Keratinocyte (primary cell): ENCODE data around the gene TAB3. TPM values are rescaled to one million over a fixed set of nuclear protein-coding genes. Genes with fewer than 3 reads are reported as not detected.
"Not testable (repeated sequence)": the region's sequence is repeated elsewhere in the genome, so short reads cannot be mapped to it uniquely, and the experiment has no call there.

Experiments
- DNase-seq: peaks from one replicate; pipeline ENCODE4 v3.0.0-alpha.2; 2011; ENCODE audit warnings: low read depth, missing footprints, low spot score
- FAIRE-seq: peaks from 2 replicates; lab custom pipeline; 2011; peaks lifted over from hg19 to GRCh38; lab: Jason Lieb, UNC
- H2AFZ ChIP-seq: 2 replicates; pipeline ENCODE4 v1.6.0; 2012; ENCODE audit warnings: low read length, control low read depth, inconsistent platforms; ENCODE audit not compliant: control insufficient read depth
- H3K27ac ChIP-seq: 2 replicates; pipeline ENCODE4 v1.5.1; 2011; ENCODE audit warnings: low read length; ENCODE audit not compliant: control insufficient read depth, insufficient read depth
- H3K27me3 ChIP-seq: 3 replicates; pipeline ENCODE4 v1.6.0; 2011; ENCODE audit warnings: low read length; ENCODE audit not compliant: control insufficient read depth, insufficient read depth; ENCODE audit errors: extremely low read depth
- H3K36me3 ChIP-seq, 2 experiments: 2 replicates in 1 of 2; 3 replicates in 1 of 2; pipeline ENCODE4 v1.5.1; 2011; ENCODE audit warnings: low read length in 2 of 2, mild to moderate bottlenecking in 1 of 2; ENCODE audit not compliant: control insufficient read depth in 2 of 2, insufficient read depth in 2 of 2; ENCODE audit errors: extremely low read depth in 1 of 2
- H3K4me1 ChIP-seq: 3 replicates; pipeline ENCODE4 v1.5.1; 2011; ENCODE audit warnings: low read length; ENCODE audit not compliant: control insufficient read depth, insufficient read depth; ENCODE audit errors: extremely low read depth
- H3K4me2 ChIP-seq: 3 replicates; pipeline ENCODE4 v1.6.0; 2011; ENCODE audit warnings: low read depth, low read length; ENCODE audit not compliant: control insufficient read depth, insufficient read depth; ENCODE audit errors: extremely low read depth
- H3K4me3 ChIP-seq, 3 experiments: fragments of 200-600 bp in 1 of 3; sonication (generic) in 1 of 3; 2 replicates in 2 of 3; 3 replicates in 1 of 3; pipeline ENCODE4 v1.5.1; 2011 to 2016; ENCODE audit warnings: low read length in 3 of 3, mild to moderate bottlenecking in 3 of 3, control low read depth in 2 of 3, inconsistent platforms in 1 of 3, low read depth in 1 of 3, mixed read lengths in 1 of 3, mixed run types in 1 of 3, moderate library complexity in 1 of 3; ENCODE audit not compliant: control insufficient read depth in 2 of 3, insufficient read depth in 2 of 3; ENCODE audit errors: extremely low read depth in 1 of 3
- H3K79me2 ChIP-seq: 2 replicates; pipeline ENCODE4 v1.6.0; 2012; ENCODE audit warnings: low read length; ENCODE audit not compliant: control insufficient read depth, insufficient read depth
- H3K9ac ChIP-seq: 3 replicates; pipeline ENCODE4 v1.6.0; 2011; ENCODE audit warnings: low read length; ENCODE audit not compliant: control insufficient read depth, insufficient read depth; ENCODE audit errors: extremely low read depth
- H3K9me1 ChIP-seq: 3 replicates; pipeline ENCODE4 v1.6.0; 2011; ENCODE audit warnings: low read length; ENCODE audit not compliant: control insufficient read depth, insufficient read depth; ENCODE audit errors: extremely low read depth
- H3K9me3 ChIP-seq: 2 replicates; pipeline ENCODE4 v1.5.1; 2012; ENCODE audit warnings: low read depth, low read length; ENCODE audit not compliant: control insufficient read depth
- H4K20me1 ChIP-seq: 3 replicates; pipeline ENCODE4 v1.6.0; 2011; ENCODE audit warnings: low read length; ENCODE audit not compliant: control insufficient read depth, insufficient read depth; ENCODE audit errors: extremely low read depth
- EZH2 ChIP-seq: IDR thresholded peaks from one replicate; pipeline ENCODE4 v1.6.1; 2012; ENCODE audit warnings: inconsistent platforms, mild to moderate bottlenecking, low read length, moderate library complexity
- dilution Hi-C: fragments of 300-500 bp; cut with MboI; formaldehyde crosslinking; loops from one replicate; pipeline ENCODE4 v1.7.0; 2020; ENCODE audit warnings: low sequenced_read_pairs; ENCODE audit not compliant: extremely low pct_ligation_motif_present
- polyA plus RNA-seq, 5 experiments: library from polyadenylated mRNA; depleted of rRNA in 3 of 5; stranded (reverse) in 3 of 5; stranded (forward) in 1 of 5; unstranded in 1 of 5; fragments of >200 nt; gene quantifications; 1 replicate in 1 of 5; 2 replicates in 3 of 5; 3 replicates in 1 of 5; pipeline versions ENCODE4 v1.2.1 to v1.2.3, GENCODE V29; 2011 to 2012; ENCODE audit warnings: missing spikeins in 2 of 5, low read depth in 1 of 5, low replicate concordance in 1 of 5
- TF ChIP-seq, protein P1 (sequence below), 3 experiments: IDR thresholded peaks in 1 of 3; conservative IDR thresholded peaks in 1 of 3; optimal IDR thresholded peaks in 1 of 3; 2 replicates in 2 of 3; 3 replicates in 1 of 3; pipeline versions ENCODE3 to v1.5.1; 2011; ENCODE audit warnings: low read length in 3 of 3, mild to moderate bottlenecking in 3 of 3, moderate library complexity in 2 of 3, control low read depth in 1 of 3, inconsistent platforms in 1 of 3; ENCODE audit not compliant: insufficient read depth in 2 of 3; ENCODE audit errors: extremely low read depth in 1 of 3

TAB3 gene
- polyA plus RNA-seq, 1 donor (not counting 4 experiments of a cell fraction or from before 2014, with no cell fraction given): 25.5 TPM

DNA sequence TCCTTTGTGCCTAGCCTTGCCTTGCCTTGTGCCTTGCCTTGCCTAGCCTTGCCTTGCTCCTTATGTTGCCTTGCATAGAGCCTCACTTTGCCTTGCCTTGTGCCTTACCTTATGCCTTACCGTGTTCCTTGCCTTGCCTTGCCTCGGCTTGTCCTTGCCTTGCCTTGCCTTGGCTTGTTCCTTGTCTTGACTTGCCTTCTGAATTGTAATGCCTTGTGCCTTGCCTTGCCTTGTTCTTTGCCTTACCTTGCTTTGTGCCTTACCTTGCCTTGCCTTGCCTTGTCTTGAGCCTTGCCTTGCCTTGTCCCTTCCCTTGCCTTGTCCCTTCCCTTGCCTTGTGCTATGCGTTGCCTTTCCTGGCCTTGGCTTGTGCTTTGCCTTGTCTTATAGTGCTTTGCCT is 90.2 kb downstream of the TAB3 start:
- Histone ChIP-seq H3K27ac (no peak overlapping the region), H3K79me2 (no peaks in the 10 kb centered on the region), H3K36me3 (no peaks in the 10 kb centered on the region), H3K4me2 (no peak overlapping the region), H3K4me1 (peaks cover 4% of the 10 kb centered on the region), H3K9me1 (no peaks in the 10 kb centered on the region), H3K9ac (no peak overlapping the region), H2AFZ (no peak overlapping the region), H3K9me3 (peaks cover 77% of the 10 kb centered on the region), H3K27me3 (no peaks in the 10 kb centered on the region), H3K4me3 (no peak overlapping the region), H4K20me1 (no peaks in the 10 kb centered on the region)
- DNase-seq (no peak), FAIRE-seq (no peak)
- dilution Hi-C loops: no loop called here
- TF ChIP-seq, protein P1, sequence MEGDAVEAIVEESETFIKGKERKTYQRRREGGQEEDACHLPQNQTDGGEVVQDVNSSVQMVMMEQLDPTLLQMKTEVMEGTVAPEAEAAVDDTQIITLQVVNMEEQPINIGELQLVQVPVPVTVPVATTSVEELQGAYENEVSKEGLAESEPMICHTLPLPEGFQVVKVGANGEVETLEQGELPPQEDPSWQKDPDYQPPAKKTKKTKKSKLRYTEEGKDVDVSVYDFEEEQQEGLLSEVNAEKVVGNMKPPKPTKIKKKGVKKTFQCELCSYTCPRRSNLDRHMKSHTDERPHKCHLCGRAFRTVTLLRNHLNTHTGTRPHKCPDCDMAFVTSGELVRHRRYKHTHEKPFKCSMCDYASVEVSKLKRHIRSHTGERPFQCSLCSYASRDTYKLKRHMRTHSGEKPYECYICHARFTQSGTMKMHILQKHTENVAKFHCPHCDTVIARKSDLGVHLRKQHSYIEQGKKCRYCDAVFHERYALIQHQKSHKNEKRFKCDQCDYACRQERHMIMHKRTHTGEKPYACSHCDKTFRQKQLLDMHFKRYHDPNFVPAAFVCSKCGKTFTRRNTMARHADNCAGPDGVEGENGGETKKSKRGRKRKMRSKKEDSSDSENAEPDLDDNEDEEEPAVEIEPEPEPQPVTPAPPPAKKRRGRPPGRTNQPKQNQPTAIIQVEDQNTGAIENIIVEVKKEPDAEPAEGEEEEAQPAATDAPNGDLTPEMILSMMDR (optimal IDR thresholded peaks at IDR 0.05 in 1 of 3, IDR thresholded peaks at IDR 0.05 in 1 of 3, conservative IDR thresholded peaks at IDR 0.05 in 1 of 3; ENCODE audit: extremely low read depth in 1 of 3, insufficient read depth in 2 of 3, low read length in 3 of 3): no peak
- TF ChIP-seq EZH2: no peak

DNA sequence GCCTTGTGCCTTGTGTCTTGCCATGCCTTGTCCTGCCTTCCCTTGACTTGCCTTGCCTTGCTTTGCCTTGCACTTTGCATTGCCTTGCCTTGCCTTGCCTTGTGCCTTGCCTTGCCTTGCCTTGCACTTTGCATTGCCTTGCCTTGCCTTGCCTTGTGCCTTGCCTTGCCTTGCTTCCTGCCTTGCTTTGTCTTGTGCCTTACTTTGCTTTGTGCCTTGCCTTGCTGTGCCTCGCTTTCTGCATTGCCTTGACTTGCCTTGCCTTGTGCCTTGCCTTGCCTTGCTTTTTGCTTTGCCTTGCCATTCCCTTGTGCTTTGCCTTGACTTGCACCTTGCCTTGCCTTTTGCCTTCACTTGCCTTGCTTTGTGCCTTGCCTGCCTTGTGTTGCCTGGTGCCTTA is 91.8 kb downstream of the TAB3 start:
- H3K4me3 ChIP-seq, H3K27me3 ChIP-seq, H3K36me3 ChIP-seq, H3K9me1 ChIP-seq, dilution Hi-C loops, H3K4me1 ChIP-seq, H2AFZ ChIP-seq, H4K20me1 ChIP-seq, H3K27ac ChIP-seq, H3K9ac ChIP-seq, H3K4me2 ChIP-seq, H3K79me2 ChIP-seq, FAIRE-seq, DNase-seq: not testable (repeated sequence)
- peaks cover 80% of the 10 kb centered on the region for H3K9me3 ChIP-seq
